ENCODE results near the gene LRRC56. TPM values are rescaled to one million over a fixed set of nuclear protein-coding genes. Genes with fewer than 3 reads are reported as not detected.

Gene LRRC56
- total RNA-seq, 1 experiment from 2014 or later, result 3.4 TPM

DNA sequence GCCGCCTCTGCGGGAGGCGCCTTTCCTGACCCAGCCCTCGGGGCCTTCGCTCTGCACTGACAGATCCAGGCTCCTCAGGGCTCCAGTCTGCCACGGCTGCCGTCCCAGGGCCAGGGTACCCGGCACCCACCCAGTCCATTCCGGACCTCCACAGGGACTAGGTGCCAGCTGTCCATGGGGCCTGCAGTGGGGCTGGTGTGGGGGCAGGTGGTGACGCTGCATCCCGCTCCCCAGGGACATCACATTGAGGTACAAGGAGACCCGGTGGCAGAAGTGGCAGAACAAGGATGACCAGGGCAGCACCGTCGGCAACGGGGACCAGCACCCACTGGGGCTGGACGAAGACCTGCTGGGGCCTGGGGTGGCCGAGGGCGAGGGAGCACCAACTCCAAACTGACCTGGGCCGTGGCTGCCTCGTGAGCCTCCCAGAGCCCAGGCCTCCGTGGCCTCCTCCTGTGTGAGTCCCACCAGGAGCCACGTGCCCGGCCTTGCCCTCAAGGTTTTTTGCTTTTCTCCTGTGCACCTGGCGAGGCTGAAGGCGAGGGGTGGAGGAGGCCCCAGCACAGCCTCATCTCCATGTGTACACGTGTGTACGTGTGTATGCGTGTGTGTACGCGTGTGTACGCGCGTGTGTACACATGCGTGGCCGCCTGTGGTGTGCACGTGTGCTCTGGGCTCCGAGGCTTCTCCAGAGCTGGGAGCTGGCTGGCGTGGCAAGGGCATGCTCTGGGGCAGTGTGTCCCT lies 47.0 kb upstream of the LRRC56 start:
- Histone ChIP-seq H3K27me3 (ENCODE audit: insufficient read depth, low read length) (no peaks in the 10 kb centered on the region), H4K20me1 (ENCODE audit: control insufficient read depth, insufficient read depth, insufficient read length) (no peaks in the 10 kb centered on the region), H4K5ac (ENCODE audit: insufficient read length, low read depth, low read length) (no peak overlapping the region), H3K4me2 (ENCODE audit: insufficient read depth, insufficient read length, low read length) (no peak overlapping the region), H2BK5ac (ENCODE audit: insufficient read length, low read length) (no peak overlapping the region), H3K14ac (ENCODE audit: insufficient read depth, low read length) (no peak overlapping the region), H3K4me1 (ENCODE audit: insufficient read depth, low read length) (no peaks in the 10 kb centered on the region), H3K18ac (ENCODE audit: insufficient read length, low read depth, low read length) (no peak overlapping the region), H3T11ph (ENCODE audit: low read length) (no peak overlapping the region), H2AK5ac (ENCODE audit: insufficient read length, low read length) (no peak overlapping the region), H2BK12ac (ENCODE audit: insufficient read length, low read depth, low read length) (no peak overlapping the region), H3K27ac (ENCODE audit: insufficient read length, low read depth, low read length) (no peak overlapping the region), H2BK15ac (ENCODE audit: low read depth, low read length) (no peak overlapping the region), H3K9ac (ENCODE audit: extremely low read depth, insufficient read length, low read length) (no peak overlapping the region), H3K56ac (ENCODE audit: insufficient read length, low read depth, low read length) (no peak overlapping the region), H3K23me2 (ENCODE audit: insufficient read length, low read depth, low read length, poor library complexity, severe bottlenecking) (no peaks in the 10 kb centered on the region), H3K23ac (ENCODE audit: insufficient read length, low read depth, low read length) (no peak overlapping the region), H2AFZ (ENCODE audit: low read length) (no peak overlapping the region), H2BK20ac (ENCODE audit: low read depth, low read length, poor library complexity, severe bottlenecking) (no peak overlapping the region), H3K79me1 (ENCODE audit: insufficient read depth, low read depth, low read length, poor library complexity, severe bottlenecking) (no peaks in the 10 kb centered on the region), H2BK120ac (ENCODE audit: low read depth, low read length, poor library complexity, severe bottlenecking) (no peak overlapping the region), H4K91ac (ENCODE audit: insufficient read length, low read depth, low read length) (no peak overlapping the region), H3K4ac (ENCODE audit: low read depth, low read length) (no peak overlapping the region), H3K9me3 (ENCODE audit: control insufficient read depth, low read depth, low read length) (no peaks in the 10 kb centered on the region), H4K8ac (replicated peaks; ENCODE audit: insufficient read length, low read depth, low read length) (no peak overlapping the region), H3K79me2 (ENCODE audit: insufficient read depth, low read length) (no peaks in the 10 kb centered on the region)
- TF ChIP-seq, protein P1, sequence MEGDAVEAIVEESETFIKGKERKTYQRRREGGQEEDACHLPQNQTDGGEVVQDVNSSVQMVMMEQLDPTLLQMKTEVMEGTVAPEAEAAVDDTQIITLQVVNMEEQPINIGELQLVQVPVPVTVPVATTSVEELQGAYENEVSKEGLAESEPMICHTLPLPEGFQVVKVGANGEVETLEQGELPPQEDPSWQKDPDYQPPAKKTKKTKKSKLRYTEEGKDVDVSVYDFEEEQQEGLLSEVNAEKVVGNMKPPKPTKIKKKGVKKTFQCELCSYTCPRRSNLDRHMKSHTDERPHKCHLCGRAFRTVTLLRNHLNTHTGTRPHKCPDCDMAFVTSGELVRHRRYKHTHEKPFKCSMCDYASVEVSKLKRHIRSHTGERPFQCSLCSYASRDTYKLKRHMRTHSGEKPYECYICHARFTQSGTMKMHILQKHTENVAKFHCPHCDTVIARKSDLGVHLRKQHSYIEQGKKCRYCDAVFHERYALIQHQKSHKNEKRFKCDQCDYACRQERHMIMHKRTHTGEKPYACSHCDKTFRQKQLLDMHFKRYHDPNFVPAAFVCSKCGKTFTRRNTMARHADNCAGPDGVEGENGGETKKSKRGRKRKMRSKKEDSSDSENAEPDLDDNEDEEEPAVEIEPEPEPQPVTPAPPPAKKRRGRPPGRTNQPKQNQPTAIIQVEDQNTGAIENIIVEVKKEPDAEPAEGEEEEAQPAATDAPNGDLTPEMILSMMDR (conservative IDR thresholded peaks at IDR 0.05), result no peak
- DNase-seq, result peak; percentile 23
- Mint-ChIP-seq H3K4me1 (no peaks in the 10 kb centered on the region), H3K27ac (no peak overlapping the region), H3K27me3 (ENCODE audit: low read depth) (no peaks in the 10 kb centered on the region; the same call in 1 of the 2 replicates), H3K4me3 (no peak overlapping the region), H3K9me3 (no peaks in the 10 kb centered on the region), H3K36me3 (ENCODE audit: insufficient read depth in 1 of 3, low read depth in 3 of 3) (peaks cover 5 to 26% (median 26%) of the 10 kb centered on the region in 3 experiments)
- WGBS (ENCODE audit: extremely low coverage, insufficient read length, low lambda C conversion rate), result no CpG with 5 or more reads among the region's 38 CpGs
